H9 (cell line): ENCODE results near the gene BBIP1. TPM values are rescaled to one million over a fixed set of nuclear protein-coding genes. Genes with fewer than 3 reads are reported as not detected.
A peak's percentile ranks its signal among the peaks of the same experiment; 100 is the strongest.

Experiments
- DNase-seq: peaks from one replicate; pipeline ENCODE4 v3.0.0-alpha.2; 2017
- H2AFZ ChIP-seq: one replicate; pipeline ENCODE4 v1.6.1; 2013; ENCODE audit warnings: mild to moderate bottlenecking, low read length, control low read depth, moderate library complexity
- H2AK5ac ChIP-seq: 2 replicates; pipeline ENCODE4 v1.6.1; 2013; ENCODE audit warnings: low read length, control low read depth, mixed read lengths; ENCODE audit not compliant: insufficient read length
- H2BK120ac ChIP-seq: one replicate; pipeline ENCODE4 v1.6.1; 2013; ENCODE audit warnings: low read depth, mild to moderate bottlenecking, low read length, control low read depth, inconsistent platforms; ENCODE audit not compliant: poor library complexity, severe bottlenecking
- H2BK12ac ChIP-seq: 2 replicates; pipeline ENCODE4 v1.6.1; 2013; ENCODE audit warnings: low read length, control low read depth, mixed read lengths, low read depth; ENCODE audit not compliant: insufficient read length
- H2BK15ac ChIP-seq: 2 replicates; pipeline ENCODE4 v1.6.1; 2013; ENCODE audit warnings: low read depth, low read length, control low read depth
- H2BK20ac ChIP-seq: one replicate; pipeline ENCODE4 v1.6.1; 2013; ENCODE audit warnings: low read depth, mild to moderate bottlenecking, low read length, control low read depth, inconsistent platforms; ENCODE audit not compliant: poor library complexity, severe bottlenecking
- H2BK5ac ChIP-seq: 2 replicates; pipeline ENCODE4 v1.6.1; 2013; ENCODE audit warnings: low read length, control low read depth, mixed read lengths; ENCODE audit not compliant: insufficient read length
- H3K14ac ChIP-seq: 2 replicates; pipeline ENCODE4 v1.6.1; 2013; ENCODE audit warnings: low read length, control low read depth; ENCODE audit not compliant: insufficient read depth
- H3K18ac ChIP-seq: 2 replicates; pipeline ENCODE4 v1.6.1; 2013; ENCODE audit warnings: low read depth, mild to moderate bottlenecking, mixed read lengths, low read length, control low read depth; ENCODE audit not compliant: insufficient read length
- H3K23ac ChIP-seq: 2 replicates; pipeline ENCODE4 v1.6.1; 2013; ENCODE audit warnings: low read length, control low read depth, mixed read lengths, low read depth; ENCODE audit not compliant: insufficient read length
- H3K23me2 ChIP-seq: 2 replicates; pipeline ENCODE4 v1.6.1; 2013; ENCODE audit warnings: low read depth, mild to moderate bottlenecking, mixed read lengths, low read length, control low read depth; ENCODE audit not compliant: insufficient read length, poor library complexity, severe bottlenecking
- H3K27ac ChIP-seq: 2 replicates; pipeline ENCODE4 v1.5.1; 2013; ENCODE audit warnings: low read length, control low read depth, mixed read lengths, low read depth; ENCODE audit not compliant: insufficient read length
- H3K27me3 ChIP-seq: 2 replicates; pipeline ENCODE4 v1.6.1; 2013; ENCODE audit warnings: low read length, control low read depth, inconsistent platforms; ENCODE audit not compliant: insufficient read depth
- H3K4ac ChIP-seq: 2 replicates; pipeline ENCODE4 v1.6.1; 2013; ENCODE audit warnings: low read depth, mild to moderate bottlenecking, control low read depth, inconsistent platforms, low read length, moderate library complexity
- H3K4me1 ChIP-seq: 2 replicates; pipeline ENCODE4 v1.6.1; 2013; ENCODE audit warnings: low read length, control low read depth, inconsistent platforms; ENCODE audit not compliant: insufficient read depth
- H3K4me2 ChIP-seq: 2 replicates; pipeline ENCODE4 v1.6.1; 2013; ENCODE audit warnings: low read length, control low read depth, mixed read lengths; ENCODE audit not compliant: insufficient read length, insufficient read depth
- H3K56ac ChIP-seq: 2 replicates; pipeline ENCODE4 v1.6.1; 2013; ENCODE audit warnings: low read depth, mild to moderate bottlenecking, mixed read lengths, low read length, control low read depth; ENCODE audit not compliant: insufficient read length
- H3K79me1 ChIP-seq: 2 replicates; pipeline ENCODE4 v1.6.1; 2013; ENCODE audit warnings: low read depth, mild to moderate bottlenecking, moderate library complexity, low read length, control low read depth, inconsistent platforms; ENCODE audit not compliant: insufficient read depth, poor library complexity, severe bottlenecking
- H3K79me2 ChIP-seq: 2 replicates; pipeline ENCODE4 v1.6.1; 2013; ENCODE audit warnings: low read length, control low read depth, inconsistent platforms; ENCODE audit not compliant: insufficient read depth
- H3K9ac ChIP-seq: 2 replicates; pipeline ENCODE4 v1.6.1; 2013; ENCODE audit warnings: low read length, control low read depth, mixed read lengths; ENCODE audit not compliant: insufficient read length; ENCODE audit errors: extremely low read depth
- H3K9me3 ChIP-seq: one replicate; pipeline ENCODE4 v1.6.1; 2013; ENCODE audit warnings: low read depth, low read length, inconsistent platforms; ENCODE audit not compliant: control insufficient read depth
- H3T11ph ChIP-seq: one replicate; pipeline ENCODE4 v1.6.1; 2013; ENCODE audit warnings: mild to moderate bottlenecking, low read length, control low read depth, inconsistent platforms
- H4K20me1 ChIP-seq: one replicate; pipeline ENCODE4 v1.6.1; 2013; ENCODE audit not compliant: control insufficient read depth, insufficient read length, insufficient read depth
- H4K5ac ChIP-seq: 2 replicates; pipeline ENCODE4 v1.6.1; 2013; ENCODE audit warnings: low read depth, mild to moderate bottlenecking, mixed read lengths, low read length, control low read depth; ENCODE audit not compliant: insufficient read length
- H4K8ac ChIP-seq: replicated peaks from 2 replicates; pipeline ENCODE4 v1.6.1; 2013; ENCODE audit warnings: low read length, control low read depth, mixed read lengths, low read depth; ENCODE audit not compliant: insufficient read length
- H4K91ac ChIP-seq: 2 replicates; pipeline ENCODE4 v1.6.1; 2013; ENCODE audit warnings: low read depth, mild to moderate bottlenecking, moderate library complexity, mixed read lengths, low read length, control low read depth; ENCODE audit not compliant: insufficient read length
- H3K27ac Mint-ChIP-seq, 3 experiments: 2 replicates in 2 of 3; 3 replicates in 1 of 3; pipeline ENCODE4 v1.8.0; 2020 to 2021; ENCODE audit warnings: mixed read lengths in 3 of 3, mild to moderate bottlenecking in 1 of 3, moderate library complexity in 1 of 3
- H3K27me3 Mint-ChIP-seq: 2 replicates; pipeline ENCODE4 v1.8.0; 2021; ENCODE audit warnings: low read depth, mild to moderate bottlenecking, moderate library complexity, mixed read lengths
- H3K36me3 Mint-ChIP-seq, 3 experiments: 2 replicates in 2 of 3; 3 replicates in 1 of 3; pipeline ENCODE4 v1.8.0; 2020 to 2021; ENCODE audit warnings: low read depth in 3 of 3, mixed read lengths in 3 of 3; ENCODE audit not compliant: insufficient read depth in 1 of 3
- H3K4me1 Mint-ChIP-seq, 2 experiments: 2 replicates each; pipeline ENCODE4 v1.8.0; 2020; ENCODE audit warnings: mixed read lengths in 2 of 2
- H3K4me3 Mint-ChIP-seq, 2 experiments: 2 replicates in 1 of 2; 3 replicates in 1 of 2; pipeline ENCODE4 v1.8.0; 2020 to 2021; ENCODE audit warnings: mild to moderate bottlenecking in 2 of 2, mixed read lengths in 2 of 2, moderate library complexity in 1 of 2
- H3K9me3 Mint-ChIP-seq, 2 experiments: 2 replicates in 1 of 2; 3 replicates in 1 of 2; pipeline ENCODE4 v1.8.0; 2020; ENCODE audit warnings: mild to moderate bottlenecking in 2 of 2, mixed read lengths in 2 of 2, moderate library complexity in 1 of 2
- CTCF ChIP-seq: fragments of 200-600 bp; sonication (generic); conservative IDR thresholded peaks from 3 replicates; pipeline ENCODE4 v1.8.0; 2021; ENCODE audit warnings: antibody characterized with exemption, mild to moderate bottlenecking
- WGBS: extraction: QIAGEN DNeasy Blood & Tissue Kit; methylation state at CpG from one replicate; pipeline ENCODE4 v1.1.7; 2013; ENCODE audit warnings: missing lambda C conversion rate, low lambda C conversion rate, mixed read lengths; ENCODE audit not compliant: insufficient read length; ENCODE audit errors: extremely low coverage; 5-methylcytosine and 5-hydroxymethylcytosine counted together
- total RNA-seq: library from RNA; stranded (reverse); gene quantifications from 2 replicates; pipeline ENCODE4 v1.2.1, GENCODE V29; 2021

The BBIP1 gene
- total RNA-seq, 1 experiment from 2014 or later = 18.8 TPM

- Histone ChIP-seq H3K27me3 (no peaks in the 10 kb centered on the region), H3K56ac (no peak overlapping the region), H4K5ac (no peak overlapping the region), H3K14ac (no peak overlapping the region), H3K23ac (no peak overlapping the region), H3K23me2 (no peaks in the 10 kb centered on the region), H3K18ac (no peak overlapping the region), H2BK5ac (no peak overlapping the region), H3K27ac (no peak overlapping the region), H2BK20ac (no peak overlapping the region), H3T11ph (no peak overlapping the region), H3K79me1 (no peaks in the 10 kb centered on the region), H2BK120ac (no peak overlapping the region), H2AFZ (no peak overlapping the region), H2BK12ac (no peak overlapping the region), H2AK5ac (no peak overlapping the region), H3K4me2 (no peak overlapping the region), H3K9me3 (no peaks in the 10 kb centered on the region), H2BK15ac (no peak overlapping the region), H3K4me1 (no peaks in the 10 kb centered on the region), H4K91ac (no peak overlapping the region), H3K9ac (no peak overlapping the region), H3K4ac (no peak overlapping the region), H4K20me1 (no peaks in the 10 kb centered on the region), H4K8ac (no peak overlapping the region), H3K79me2 (peaks cover 2% of the 10 kb centered on the region; the same call in 1 of the 2 replicates)
- Mint-ChIP-seq H3K27ac (peak overlapping the region in 1 of 3 experiments; percentile 13; a peak in 1 of 7 replicates), H3K4me1 (0 out of 4 replicates have a peak, but pooled peaks cover 0 to 5% of the 10 kb centered on the region in 2 experiments), H3K9me3 (no peaks in the 10 kb centered on the region), H3K27me3 (no peaks in the 10 kb centered on the region), H3K4me3 (no peak overlapping the region), H3K36me3 (no peaks in the 10 kb centered on the region)
- TF ChIP-seq CTCF = no peak
- no peak for DNase-seq
- WGBS = no CpG with 5 or more reads among the region's 2 CpGs
Observed at GRCh38 chr10:110962443-110962842, 43.5 kb upstream of the BBIP1 start.
